Small intestine (tissue), 16 donors: Measurements from ENCODE around the gene MBD6. TPM values are rescaled to one million over a fixed set of nuclear protein-coding genes. Genes with fewer than 3 reads are reported as not detected.

Source experiments
- DNase-seq, 2 donors: peaks; one replicate each; pipeline versions ENCODE4 v3.0.0 to v3.0.0-alpha.2; 2013
- FAIRE-seq: peaks from 2 replicates; lab custom pipeline; 2012; peaks lifted over from hg19 to GRCh38; lab: Jason Lieb, UNC
- H3K27ac ChIP-seq, 3 donors: one replicate each; pipeline ENCODE4 v1.5.1; 2013; ENCODE audit warnings: low read length in 2 of 3, mild to moderate bottlenecking in 2 of 3, control low read depth in 1 of 3, inconsistent platforms in 1 of 3, low read depth in 1 of 3, moderate library complexity in 1 of 3
- H3K27me3 ChIP-seq, 3 donors: one replicate each; pipeline ENCODE4 v1.6.1; 2013; ENCODE audit warnings: low read length in 3 of 3, inconsistent platforms in 1 of 3; ENCODE audit not compliant: control insufficient read depth in 3 of 3, insufficient read depth in 3 of 3
- H3K36me3 ChIP-seq, 3 donors: one replicate each; pipeline ENCODE4 v1.6.1; 2013; ENCODE audit warnings: low read length in 3 of 3, inconsistent platforms in 1 of 3, low read depth in 1 of 3, mild to moderate bottlenecking in 1 of 3, moderate library complexity in 1 of 3; ENCODE audit not compliant: control insufficient read depth in 3 of 3, insufficient read depth in 2 of 3
- H3K4me1 ChIP-seq, 3 donors: one replicate each; pipeline ENCODE4 v1.6.1; 2013; ENCODE audit warnings: low read length in 2 of 3, inconsistent platforms in 1 of 3, low read depth in 1 of 3, mild to moderate bottlenecking in 1 of 3, moderate library complexity in 1 of 3; ENCODE audit not compliant: control insufficient read depth in 3 of 3, insufficient read depth in 2 of 3
- H3K4me3 ChIP-seq, 3 donors: one replicate each; pipeline ENCODE4 v1.5.1; 2013; ENCODE audit warnings: low read length in 3 of 3, control low read depth in 1 of 3, inconsistent platforms in 1 of 3, low read depth in 1 of 3, mild to moderate bottlenecking in 1 of 3, moderate library complexity in 1 of 3
- H3K9me3 ChIP-seq, 2 donors: one replicate each; pipeline ENCODE4 v1.6.1; 2013; ENCODE audit warnings: low read depth in 1 of 2, low read length in 1 of 2; ENCODE audit not compliant: control insufficient read depth in 2 of 2, insufficient read depth in 1 of 2
- WGBS, 3 donors: extraction: QIAGEN DNeasy Blood & Tissue Kit; methylation state at CpG; one replicate each; pipeline ENCODE4 v1.1.7; 2013; 5-methylcytosine and 5-hydroxymethylcytosine counted together
- long read RNA-seq, 10 donors: transcript quantifications; one replicate each; lab custom pipeline, GENCODE V29; 2026
- polyA plus RNA-seq, 4 donors: library from polyadenylated mRNA; stranded (reverse) in 3 of 4; unstranded in 1 of 4; fragments of 200-250 nt in 3 of 4; fragments of 120-200 nt in 1 of 4; gene quantifications; one replicate each; pipeline versions ENCODE4 v1.2.1 to v1.2.3, GENCODE V29; 2013
- donor health status: healthy with polysubstance abuse.
- donor health status: control.
- donor health status: control.
- donor health status: Bipolar disorder and iron deficiency.
- donor health status: healthy.

The MBD6 gene
- polyA plus RNA-seq, result 10 to 100 TPM; 20.5 to 72.0 (median 36.5) TPM
- long read RNA-seq, donor 1, partial matches to known transcripts, result 106 of 107 reads
- long read RNA-seq, donor 1, other reads (novel, unspliced or antisense), result 0 of 107 reads
- long read RNA-seq, donor 2, partial matches to known transcripts, result 17 of 17 reads
- long read RNA-seq, donor 2, other reads (novel, unspliced or antisense), result 0 of 17 reads
- long read RNA-seq, donor 3, partial matches to known transcripts, result 71 of 71 reads
- long read RNA-seq, donor 3, other reads (novel, unspliced or antisense), result 0 of 71 reads
- long read RNA-seq, donor 4, partial matches to known transcripts, result 0 of 1 reads
- long read RNA-seq, donor 4, other reads (novel, unspliced or antisense), result 0 of 1 reads
- long read RNA-seq, donor 5, partial matches to known transcripts, result 22 of 22 reads
- long read RNA-seq, donor 5, other reads (novel, unspliced or antisense), result 0 of 22 reads
- long read RNA-seq, donor 6, partial matches to known transcripts, result 71 of 71 reads
- long read RNA-seq, donor 6, other reads (novel, unspliced or antisense), result 0 of 71 reads
- long read RNA-seq, donor 7, result 0 reads
- long read RNA-seq, donor 8, partial matches to known transcripts, result 5 of 5 reads
- long read RNA-seq, donor 8, other reads (novel, unspliced or antisense), result 0 of 5 reads
- long read RNA-seq, donor 9, partial matches to known transcripts, result 9 of 10 reads
- long read RNA-seq, donor 9, other reads (novel, unspliced or antisense), result 0 of 10 reads
- long read RNA-seq, donor 10, partial matches to known transcripts, result 59 of 59 reads
- long read RNA-seq, donor 10, other reads (novel, unspliced or antisense), result 0 of 59 reads

GRCh38 chr12:57522011-57522886, at the start of gene MBD6:
MBD6 (plus strand) TSS chr12:57522824; CDS start chr12:57524304, 1,480 bp downstream.
- H3K9me3 ChIP-seq, result no peaks in the 10 kb centered on the region
- peak within 1 kb of the TSS; percentile 94 to 100 (median 97) for H3K27ac ChIP-seq
- WGBS, 3 donors, result 0 to 2% (median 0%) methylated on average over 12 to 57 of the region's 57 CpGs
- H3K27me3 ChIP-seq, result no peaks in the 10 kb centered on the region
- peaks cover 2 to 46% (median 11%) of the 10 kb centered on the region in 3 donors for H3K4me1 ChIP-seq
- DNase-seq (peak; percentile 89 to 97), FAIRE-seq (no peak)
- H3K4me3 ChIP-seq, result peak within 1 kb of the TSS; percentile 74 to 87 (median 77)
- H3K36me3 ChIP-seq, result peaks cover 7 to 50% (median 10%) of the 10 kb centered on the region in 3 donors

- no peak for FAIRE-seq
- Histone ChIP-seq H3K4me3 (no peak overlapping the region), H3K27ac (no peak overlapping the region), H3K4me1 (peaks cover 0 to 41% (median 8%) of the 10 kb centered on the region in 3 donors), H3K36me3 (peaks cover 0 to 18% (median 0%) of the 10 kb centered on the region in 3 donors), H3K27me3 (peaks cover 0 to 43% (median 0%) of the 10 kb centered on the region in 3 donors), H3K9me3 (no peaks in the 10 kb centered on the region)
- 49 to 63% (median 52%) methylated on average over 3 of the region's 3 CpGs for WGBS, 3 donors
- no peak for DNase-seq
These were observed 49.2 kb upstream of the MBD6 start for GRCh38 chr12:57473392-57473791.

- WGBS, 3 donors, result 89 to 91% (median 91%) methylated on average over 5 of the region's 5 CpGs
- no peak for FAIRE-seq
- no peaks in the 10 kb centered on the region for H3K9me3 ChIP-seq
These were observed 48.7 kb upstream of the MBD6 start for GRCh38 chr12:57473886-57474285.

DNA sequence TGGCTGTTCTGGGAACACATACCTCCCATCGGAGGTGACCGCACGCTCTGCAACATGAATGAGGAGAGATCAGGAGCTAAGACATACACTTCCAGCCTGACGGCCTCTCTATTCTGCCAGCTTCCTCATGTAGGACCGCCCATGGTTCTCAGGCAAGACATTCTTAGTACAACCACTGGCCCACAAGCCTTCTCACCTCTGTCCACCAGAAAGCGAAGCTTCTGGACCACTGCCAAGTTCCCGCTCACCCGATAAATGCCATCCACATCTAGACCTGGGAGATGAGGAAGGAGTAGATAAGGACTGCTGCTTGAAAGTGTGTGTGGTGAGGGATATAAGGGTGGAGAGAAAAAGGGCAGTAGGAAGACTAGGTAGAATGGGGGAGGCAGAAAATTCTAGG, 48.2 kb upstream of the MBD6 start:
- Histone ChIP-seq H3K4me1 (peaks cover 0 to 39% (median 8%) of the 10 kb centered on the region in 3 donors), H3K9me3 (no peaks in the 10 kb centered on the region), H3K36me3 (peaks cover 0 to 16% (median 0%) of the 10 kb centered on the region in 3 donors), H3K4me3 (no peak overlapping the region), H3K27ac (no peak overlapping the region), H3K27me3 (peaks cover 0 to 47% (median 0%) of the 10 kb centered on the region in 3 donors)
- DNase-seq, result peak in 1 of 2 donors; percentile 9
- FAIRE-seq, result no peak
- 42 to 71% (median 53%) methylated on average over 8 of the region's 8 CpGs for WGBS, 3 donors

More at GRCh38 chr12:57473886-57474285, 48.7 kb upstream of the MBD6 start:
- DNase-seq, result no peak
- Histone ChIP-seq H3K4me3 (no peak overlapping the region), H3K27ac (no peak overlapping the region), H3K4me1 (peaks cover 0 to 41% (median 8%) of the 10 kb centered on the region in 3 donors), H3K27me3 (peaks cover 0 to 44% (median 0%) of the 10 kb centered on the region in 3 donors), H3K36me3 (peaks cover 0 to 18% (median 0%) of the 10 kb centered on the region in 3 donors)

DNA sequence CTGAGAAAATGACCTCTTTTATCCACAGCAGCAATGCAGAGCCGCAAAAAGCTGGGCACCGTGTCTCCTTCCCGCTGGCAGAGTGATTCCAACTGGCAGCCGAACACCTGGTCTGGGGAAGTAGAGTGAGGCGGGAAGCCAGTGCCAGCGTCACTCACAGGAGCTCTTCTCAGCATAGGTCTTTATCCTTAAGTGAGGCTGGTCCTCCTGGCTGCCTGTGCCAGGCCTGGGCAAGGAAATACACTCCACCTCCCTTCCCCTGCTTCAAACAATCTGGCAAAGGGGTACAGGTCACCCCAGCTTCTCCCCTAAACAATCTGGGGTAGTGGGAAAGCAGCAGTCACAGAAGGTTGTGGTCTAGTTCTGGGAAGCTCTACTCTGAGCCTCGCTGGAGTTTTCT, 47.8 kb upstream of the MBD6 start:
- Histone ChIP-seq H3K4me1 (peaks cover 0 to 37% (median 8%) of the 10 kb centered on the region in 3 donors), H3K36me3 (peaks cover 0 to 15% (median 0%) of the 10 kb centered on the region in 3 donors), H3K27ac (no peak overlapping the region), H3K4me3 (peak overlapping the region in 1 of 3 donors; percentile 35), H3K27me3 (peaks cover 0 to 49% (median 0%) of the 10 kb centered on the region in 3 donors), H3K9me3 (no peaks in the 10 kb centered on the region)
- DNase-seq (no peak), FAIRE-seq (no peak)
- 18 to 58% (median 34%) methylated on average over 7 of the region's 7 CpGs for WGBS, 3 donors

DNA sequence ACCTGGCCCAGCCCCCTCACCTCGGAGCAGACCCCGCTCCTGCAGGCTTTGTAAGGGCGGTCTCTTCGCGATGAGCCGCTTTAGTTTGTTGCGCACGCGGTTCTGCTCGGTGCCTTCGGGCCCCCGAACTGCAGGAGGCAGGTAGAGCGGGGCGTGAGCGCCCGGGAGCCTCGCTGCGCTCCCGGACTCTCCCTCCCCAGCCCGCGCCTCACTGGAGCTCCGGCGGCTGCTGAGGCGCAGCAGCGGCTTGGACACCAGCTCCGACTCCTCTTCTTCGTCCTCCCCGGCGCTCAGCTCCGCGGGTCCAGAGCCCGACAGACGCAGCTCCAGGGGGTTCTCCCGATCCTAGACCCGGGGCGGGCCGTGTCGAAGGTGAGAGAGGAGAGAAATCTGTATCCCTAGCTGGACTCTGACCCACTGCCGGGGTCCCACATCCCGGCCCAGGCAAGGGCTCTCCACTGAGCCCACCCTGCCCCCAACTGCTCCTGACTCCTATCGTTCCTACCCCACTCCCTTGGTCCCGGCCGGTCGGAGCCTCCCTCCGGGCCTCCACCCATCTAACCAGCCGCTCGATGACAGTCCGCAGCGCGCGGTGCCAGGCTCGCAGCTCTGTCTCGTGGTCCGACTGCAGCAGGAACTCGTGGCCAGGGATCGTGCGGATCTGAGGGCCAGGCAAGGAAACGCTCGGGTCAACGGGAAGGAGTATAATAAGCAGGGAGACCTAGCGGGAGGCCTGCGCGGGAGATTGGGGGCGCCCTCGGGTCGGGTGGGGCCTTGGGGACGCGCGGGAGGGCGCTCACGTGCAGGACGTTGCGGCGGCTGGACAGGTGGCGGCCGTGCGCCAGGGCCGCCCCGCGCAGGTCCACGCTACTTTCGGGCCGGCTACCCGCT, 47.1 kb upstream of the MBD6 start:
- Histone ChIP-seq H3K36me3 (peaks cover 0 to 15% (median 0%) of the 10 kb centered on the region in 3 donors), H3K9me3 (no peaks in the 10 kb centered on the region), H3K27me3 (peaks cover 0 to 49% (median 0%) of the 10 kb centered on the region in 3 donors), H3K4me3 (peak overlapping the region; percentile 8 to 48 (median 35)), H3K4me1 (peaks cover 0 to 32% (median 5%) of the 10 kb centered on the region in 3 donors), H3K27ac (peak overlapping the region in 1 of 3 donors; percentile 12)
- no peak for FAIRE-seq
- 7 to 19% (median 12%) methylated on average over 64 to 84 of the region's 84 CpGs for WGBS, 3 donors
- peak in 1 of 2 donors; percentile 77 for DNase-seq
